Right lobe of liver (tissue), 4 donors: ENCODE results near the gene CCDC33.

Experiments used
- CTCF ChIP-seq, 4 donors: fragments of 200-600 bp in 3 of 4; fragments of 450-650 bp in 1 of 4; IDR thresholded peaks; one replicate each; pipeline versions ENCODE4 v1.5.1 to v1.8.0; 2016 to 2022; ENCODE audit warnings: antibody characterized with exemption in 4 of 4, mild to moderate bottlenecking in 2 of 4
- POLR2A ChIP-seq: fragments of 450-650 bp; IDR thresholded peaks from one replicate; pipeline ENCODE4 v1.6.1; 2017; ENCODE audit warnings: antibody characterized with exemption, mild to moderate bottlenecking
- donor health status: DM: no; HTN: no; CAD: no.
- donor health status: DM: no; HTN: no; CAD: no.
- donor health status: DM: no; HTN: yes; CAD: no.

- TF ChIP-seq CTCF (IDR thresholded peaks at IDR 0.05) (no peak), POLR2A (no peak)
Observed at GRCh38 chr15:74191798-74192197, 44.3 kb upstream of the CCDC33 start.
